ENCODE results near the gene BRD3.

Gene BRD3

GRCh38 chr9:134004881-134005280 lies 62.9 kb downstream of the BRD3 start:
- TF ChIP-seq CTCF (IDR thresholded peaks at IDR 0.05; ENCODE audit: low read depth, low read length) = no peak
- no peak overlapping the region for H3K4me3 ChIP-seq (ENCODE audit: low read depth, low read length)
- in situ Hi-C loops (cut with HindIII; ENCODE audit: low sequenced_read_pairs) = loop anchor here (25.0 kb wide), 1 partner anchor 218 kb away; no protein-coding TSS in a partner anchor
- DNase-seq (ENCODE audit: low read depth, low spot score) = no peak

GRCh38 chr9:134004131-134004873 lies 63.5 kb downstream of the BRD3 start:
- in situ Hi-C loops (cut with HindIII; ENCODE audit: low sequenced_read_pairs) = loop anchor here (25.0 kb wide), 1 partner anchor 217 kb away; no protein-coding TSS in a partner anchor
- H3K4me3 ChIP-seq (ENCODE audit: low read depth, low read length) = no peak overlapping the region
- TF ChIP-seq CTCF (IDR thresholded peaks at IDR 0.05; ENCODE audit: low read depth, low read length) = no peak
- DNase-seq (ENCODE audit: low read depth, low spot score) = no peak

- no peak overlapping the region for H3K4me3 ChIP-seq (ENCODE audit: low read depth, low read length)
- no peak for TF ChIP-seq CTCF (IDR thresholded peaks at IDR 0.05; ENCODE audit: low read depth, low read length)
- in situ Hi-C loops (cut with HindIII; ENCODE audit: low sequenced_read_pairs) = loop anchor here (25.0 kb wide), 1 partner anchor 216 kb away; no protein-coding TSS in a partner anchor
- DNase-seq (ENCODE audit: low read depth, low spot score) = no peak
Observed at GRCh38 chr9:134003237-134003636, 64.6 kb downstream of the BRD3 start.

- no peak for DNase-seq (ENCODE audit: low read depth, low spot score)
- in situ Hi-C loops (cut with HindIII; ENCODE audit: low sequenced_read_pairs) = loop anchor here (25.0 kb wide), 1 partner anchor 215 kb away; no protein-coding TSS in a partner anchor
- no peak overlapping the region for H3K4me3 ChIP-seq (ENCODE audit: low read depth, low read length)
- TF ChIP-seq CTCF (IDR thresholded peaks at IDR 0.05; ENCODE audit: low read depth, low read length) = no peak
Observed at GRCh38 chr9:134002796-134003195, 65.0 kb downstream of the BRD3 start.

GRCh38 chr9:133999851-134000265 lies 68.0 kb downstream of the BRD3 start:
- in situ Hi-C loops (cut with HindIII; ENCODE audit: low sequenced_read_pairs) = loop anchor here (25.0 kb wide), 1 partner anchor 213 kb away; no protein-coding TSS in a partner anchor
- no peak for DNase-seq (ENCODE audit: low read depth, low spot score)
- no peak for TF ChIP-seq CTCF (IDR thresholded peaks at IDR 0.05; ENCODE audit: low read depth, low read length)
- no peak overlapping the region for H3K4me3 ChIP-seq (ENCODE audit: low read depth, low read length)

- no peak for TF ChIP-seq CTCF (IDR thresholded peaks at IDR 0.05; ENCODE audit: low read depth, low read length)
- H3K4me3 ChIP-seq (ENCODE audit: low read depth, low read length) = no peak overlapping the region
- in situ Hi-C loops (cut with HindIII; ENCODE audit: low sequenced_read_pairs) = no loop called here
- no peak for DNase-seq (ENCODE audit: low read depth, low spot score)
Observed at GRCh38 chr9:133998915-133999595, 68.8 kb downstream of the BRD3 start.
